NOMO-1 treated with DMSO at 0.1 percent for 48 hours (cell line): ENCODE results near the gene DNAI1.
"Not testable (repeated sequence)": the region's sequence is repeated elsewhere in the genome, so short reads cannot be mapped to it uniquely, and the experiment has no call there.

Experiments used
- DNase-seq: peaks from one replicate; lab custom pipeline; 2025; ENCODE audit not compliant: unreplicated experiment; lab: John Stamatoyannopoulos, UW

DNAI1 gene

GRCh38 chr9:34450644-34451043 lies 8.0 kb upstream of the DNAI1 start:
- DNase-seq: no peak

- DNase-seq: no peak
Observed at GRCh38 chr9:34451135-34451534, 7.5 kb upstream of the DNAI1 start.

GRCh38 chr9:34451545-34451944 lies 7.1 kb upstream of the DNAI1 start:
- DNase-seq: no peak

- no peak for DNase-seq
Observed at GRCh38 chr9:34452568-34452967, 6.0 kb upstream of the DNAI1 start.

- DNase-seq: no peak
Observed at GRCh38 chr9:34454571-34455065, 4.0 kb upstream of the DNAI1 start.

- no peak for DNase-seq
Observed at GRCh38 chr9:34456151-34456550, 2.5 kb upstream of the DNAI1 start.

GRCh38 chr9:34456746-34457145 lies 1.9 kb upstream of the DNAI1 start:
- no peak for DNase-seq

- no peak for DNase-seq
Observed at GRCh38 chr9:34457266-34458012, 1.2 kb upstream of the DNAI1 start.

- no peak for DNase-seq
Observed at GRCh38 chr9:34458959-34459340, 345 bp downstream of the DNAI1 start.

GRCh38 chr9:34459356-34459755 lies 751 bp downstream of the DNAI1 start:
- no peak for DNase-seq

- DNase-seq: no peak
Observed at GRCh38 chr9:34459941-34460340, 1.3 kb downstream of the DNAI1 start.

- DNase-seq: peak; percentile 57
Observed at GRCh38 chr9:34463098-34463900, 4.7 kb downstream of the DNAI1 start.

GRCh38 chr9:34463901-34464232 lies 5.3 kb downstream of the DNAI1 start:
- DNase-seq: no peak

GRCh38 chr9:34464571-34464970 lies 6.0 kb downstream of the DNAI1 start:
- DNase-seq: no peak

- DNase-seq: no peak
Observed at GRCh38 chr9:34465468-34465867, 6.9 kb downstream of the DNAI1 start.

GRCh38 chr9:34475097-34475496 lies 16.5 kb downstream of the DNAI1 start:
- no peak for DNase-seq

- DNase-seq: no peak
Observed at GRCh38 chr9:34477541-34477940, 18.9 kb downstream of the DNAI1 start.

GRCh38 chr9:34479431-34479866 lies 20.8 kb downstream of the DNAI1 start:
- DNase-seq: no peak

- DNase-seq: not testable (repeated sequence)
Observed at GRCh38 chr9:34481620-34482019, 23.0 kb downstream of the DNAI1 start.

GRCh38 chr9:34482746-34483145 lies 24.1 kb downstream of the DNAI1 start:
- not testable (repeated sequence) for DNase-seq

- DNase-seq: no peak
Observed at GRCh38 chr9:34484678-34485077, 26.1 kb downstream of the DNAI1 start.

- DNase-seq: no peak
Observed at GRCh38 chr9:34485822-34486221, 27.2 kb downstream of the DNAI1 start.
